Endothelial cell of umbilical vein (primary cell): ENCODE results near the gene AP4M1. TPM values are rescaled to one million over a fixed set of nuclear protein-coding genes. Genes with fewer than 3 reads are reported as not detected.

Experiments used
- BruUV-seq: library from RNA; stranded (reverse); fragments of 400-500 nt; replicated peaks from 2 replicates; lab custom pipeline; 2021; lab: Mats Ljungman, UMichigan
- CTCF ChIA-PET: fragments of 300-600, 350-600 bp; sonication (Branson Sonifier 250); formaldehyde crosslinking; loops from one replicate; lab custom pipeline; 2021; ENCODE audit warnings: antibody characterized with exemption, inconsistent platforms; lab: Charles Lee
- POLR2A ChIA-PET: fragments of 300-600, 350-600 bp; sonication (Branson Sonifier 250); formaldehyde crosslinking; loops from one replicate; lab custom pipeline; 2021; ENCODE audit warnings: antibody characterized with exemption, inconsistent platforms; lab: Charles Lee
- DNase-seq: peaks from one replicate; pipeline ENCODE4 v3.0.0-alpha.2; 2011; ENCODE audit warnings: low read depth, low spot score
- FAIRE-seq: peaks from 2 replicates; lab custom pipeline; 2011; peaks lifted over from hg19 to GRCh38; lab: Jason Lieb, UNC
- H2AFZ ChIP-seq: 2 replicates; pipeline ENCODE4 v1.6.0; 2012; ENCODE audit warnings: low read depth, low read length, control low read depth, inconsistent platforms
- H3K27ac ChIP-seq: 2 replicates; pipeline ENCODE4 v1.5.1; 2011; ENCODE audit warnings: low read depth, mild to moderate bottlenecking, control low read depth, low read length, moderate library complexity; ENCODE audit not compliant: insufficient read depth
- H3K27me3 ChIP-seq, 2 experiments: 2 replicates each; pipeline versions ENCODE4 v1.6.0 to v1.6.1; 2011; ENCODE audit warnings: low read length in 2 of 2, mixed read lengths in 1 of 2; ENCODE audit not compliant: control insufficient read depth in 2 of 2, insufficient read depth in 2 of 2
- H3K36me3 ChIP-seq, 2 experiments: 2 replicates in 1 of 2; 3 replicates in 1 of 2; pipeline ENCODE4 v1.5.1; 2011; ENCODE audit warnings: low read length in 2 of 2, mild to moderate bottlenecking in 1 of 2, moderate library complexity in 1 of 2; ENCODE audit not compliant: control insufficient read depth in 2 of 2, insufficient read depth in 2 of 2; ENCODE audit errors: extremely low read depth in 1 of 2
- H3K4me1 ChIP-seq: 3 replicates; pipeline ENCODE4 v1.5.1; 2011; ENCODE audit warnings: mild to moderate bottlenecking, low read length; ENCODE audit not compliant: control insufficient read depth, insufficient read depth; ENCODE audit errors: extremely low read depth
- H3K4me2 ChIP-seq: 2 replicates; pipeline ENCODE4 v1.6.1; 2011; ENCODE audit warnings: low read length, control low read depth, mixed read lengths; ENCODE audit not compliant: insufficient read depth
- H3K4me3 ChIP-seq, 3 experiments: fragments of 200-600 bp in 1 of 3; sonication (generic), shearing (Covaris generic) in 1 of 3; replicated peaks in 1 of 3; 2 replicates each; pipeline ENCODE4 v1.5.1; 2011 to 2016; ENCODE audit warnings: control low read depth in 3 of 3, low read length in 3 of 3, mild to moderate bottlenecking in 2 of 3, inconsistent platforms in 1 of 3, low read depth in 1 of 3, moderate library complexity in 1 of 3; ENCODE audit not compliant: insufficient read depth in 1 of 3
- H3K79me2 ChIP-seq: 2 replicates; pipeline ENCODE4 v1.6.0; 2012; ENCODE audit warnings: low read length, inconsistent platforms; ENCODE audit not compliant: control insufficient read depth, insufficient read depth
- H3K9ac ChIP-seq: replicated peaks from 2 replicates; pipeline ENCODE3; 2011; ENCODE audit warnings: low read length, control low read depth; ENCODE audit not compliant: insufficient read depth; ENCODE audit errors: extremely low read depth
- H3K9me1 ChIP-seq: replicated peaks from 3 replicates; pipeline ENCODE4 v1.6.0; 2011; ENCODE audit warnings: mild to moderate bottlenecking, low read length; ENCODE audit not compliant: control insufficient read depth, insufficient read depth; ENCODE audit errors: extremely low read depth
- H3K9me3 ChIP-seq: replicated peaks from 2 replicates; pipeline ENCODE4 v1.5.1; 2012; ENCODE audit warnings: low read length, inconsistent platforms; ENCODE audit not compliant: control insufficient read depth, insufficient read depth
- H4K20me1 ChIP-seq: replicated peaks from 2 replicates; pipeline ENCODE3; 2011; ENCODE audit warnings: mild to moderate bottlenecking, low read length; ENCODE audit not compliant: control insufficient read depth, insufficient read depth; ENCODE audit errors: extremely low read depth
- EZH2 ChIP-seq: IDR thresholded peaks from 2 replicates; pipeline ENCODE4 v1.6.1; 2012; ENCODE audit warnings: borderline replicate concordance, low read depth, mild to moderate bottlenecking, moderate library complexity, low read length, inconsistent platforms; ENCODE audit not compliant: severe bottlenecking
- FOS ChIP-seq: IDR thresholded peaks from 2 replicates; pipeline ENCODE4 v1.6.1; 2011; ENCODE audit warnings: mild to moderate bottlenecking, low read length, moderate library complexity, borderline replicate concordance; ENCODE audit not compliant: insufficient read depth
- GATA2 ChIP-seq: IDR thresholded peaks from 2 replicates; pipeline ENCODE4 v1.7.0; 2011; ENCODE audit warnings: low read depth, mild to moderate bottlenecking, moderate library complexity, mixed read lengths, low read length; ENCODE audit not compliant: insufficient read length, insufficient read depth
- JUN ChIP-seq: IDR thresholded peaks from 2 replicates; pipeline ENCODE4 v1.6.1; 2011; ENCODE audit warnings: borderline replicate concordance, low read depth; ENCODE audit not compliant: insufficient read length, insufficient read depth
- MYC ChIP-seq: IDR thresholded peaks from one replicate; pipeline ENCODE4 v1.6.1; 2011; ENCODE audit warnings: mild to moderate bottlenecking, low read depth, low read length
- POLR2A ChIP-seq: IDR thresholded peaks from 2 replicates; pipeline ENCODE4 v1.6.1; 2012; ENCODE audit warnings: low read depth, mild to moderate bottlenecking, control low read depth, low read length
- POLR2AphosphoS5 ChIP-seq: IDR thresholded peaks from 2 replicates; pipeline ENCODE4 v1.6.1; 2012; ENCODE audit warnings: low read depth, mild to moderate bottlenecking, control low read depth, low read length, moderate library complexity; ENCODE audit not compliant: insufficient read depth
- dilution Hi-C: fragments of 300-500 bp; cut with MboI; formaldehyde crosslinking; loops from one replicate; pipeline ENCODE4 v1.15.0; 2019; ENCODE audit warnings: low sequenced_read_pairs; ENCODE audit not compliant: extremely low pct_ligation_motif_present
- intact Hi-C: fragments of 100-400 bp; cut with micrococcal nuclease; formaldehyde crosslinking; loops from one replicate; pipeline ENCODE4 v1.10.0; 2022
- polyA plus RNA-seq, 4 experiments: library from polyadenylated mRNA; depleted of rRNA in 3 of 4; stranded (reverse) in 3 of 4; unstranded in 1 of 4; fragments of >200 nt; gene quantifications; 2 replicates each; pipeline versions ENCODE4 v1.2.1 to v1.2.3, GENCODE V29; 2011 to 2012; ENCODE audit warnings: missing spikeins in 1 of 4
- total RNA-seq: library from RNA; stranded (reverse); gene quantifications from 2 replicates; pipeline ENCODE4 v1.2.3, GENCODE V29; 2021
- TF ChIP-seq, protein P1 (sequence below): IDR thresholded peaks from 2 replicates; pipeline ENCODE4 v1.6.1; 2011; ENCODE audit not compliant: insufficient read depth, insufficient read length
- TF ChIP-seq, protein P2 (sequence below), 2 donors: IDR thresholded peaks; 1 replicate in 1 of 2; 2 replicates in 1 of 2; pipeline ENCODE4 v1.5.1; 2011; ENCODE audit warnings: low read length in 2 of 2, mild to moderate bottlenecking in 2 of 2, moderate library complexity in 2 of 2, control low read depth in 1 of 2, inconsistent platforms in 1 of 2, low read depth in 1 of 2; ENCODE audit not compliant: insufficient read depth in 1 of 2; ENCODE audit errors: extremely low read depth in 1 of 2

AP4M1 gene
- total and polyA plus RNA-seq, 2 donors (not counting 3 experiments of a cell fraction or from before 2014, with no cell fraction given): 20.5 to 27.4 TPM

DNA sequence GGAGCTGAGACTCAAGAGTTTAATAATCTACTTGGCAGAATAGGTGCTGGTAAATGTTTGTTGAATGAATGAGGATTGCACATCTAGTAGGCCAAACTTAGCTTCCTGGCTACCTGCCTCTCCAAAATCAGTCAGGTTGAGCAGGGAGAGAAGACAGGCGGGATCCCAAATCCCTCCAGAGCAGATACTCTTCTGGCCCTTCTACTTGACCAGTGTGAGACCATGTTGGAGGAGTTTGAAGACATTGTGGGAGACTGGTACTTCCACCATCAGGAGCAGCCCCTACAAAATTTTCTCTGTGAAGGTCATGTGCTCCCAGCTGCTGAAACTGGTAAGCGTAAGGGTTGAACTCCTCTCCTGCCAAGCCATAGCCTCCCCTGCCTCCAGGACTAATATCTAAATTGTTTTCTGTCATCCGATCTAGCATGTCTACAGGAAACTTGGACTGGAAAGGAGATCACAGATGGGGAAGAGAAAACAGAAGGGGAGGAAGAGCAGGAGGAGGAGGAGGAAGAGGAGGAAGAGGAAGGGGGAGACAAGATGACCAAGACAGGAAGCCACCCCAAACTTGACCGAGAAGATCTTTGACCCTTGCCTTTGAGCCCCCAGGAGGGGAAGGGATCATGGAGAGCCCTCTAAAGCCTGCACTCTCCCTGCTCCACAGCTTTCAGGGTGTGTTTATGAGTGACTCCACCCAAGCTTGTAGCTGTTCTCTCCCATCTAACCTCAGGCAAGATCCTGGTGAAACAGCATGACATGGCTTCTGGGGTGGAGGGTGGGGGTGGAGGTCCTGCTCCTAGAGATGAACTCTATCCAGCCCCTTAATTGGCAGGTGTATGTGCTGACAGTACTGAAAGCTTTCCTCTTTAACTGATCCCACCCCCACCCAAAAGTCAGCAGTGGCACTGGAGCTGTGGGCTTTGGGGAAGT is 23.1 kb downstream of the AP4M1 start:
- TF ChIP-seq JUN (no peak), GATA2 (no peak), POLR2A (no peak), POLR2AphosphoS5 (no peak), FOS (no peak), MYC (no peak), EZH2 (no peak)
- TF ChIP-seq, protein P1, sequence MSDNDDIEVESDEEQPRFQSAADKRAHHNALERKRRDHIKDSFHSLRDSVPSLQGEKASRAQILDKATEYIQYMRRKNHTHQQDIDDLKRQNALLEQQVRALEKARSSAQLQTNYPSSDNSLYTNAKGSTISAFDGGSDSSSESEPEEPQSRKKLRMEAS: no peak
- TF ChIP-seq, protein P2, sequence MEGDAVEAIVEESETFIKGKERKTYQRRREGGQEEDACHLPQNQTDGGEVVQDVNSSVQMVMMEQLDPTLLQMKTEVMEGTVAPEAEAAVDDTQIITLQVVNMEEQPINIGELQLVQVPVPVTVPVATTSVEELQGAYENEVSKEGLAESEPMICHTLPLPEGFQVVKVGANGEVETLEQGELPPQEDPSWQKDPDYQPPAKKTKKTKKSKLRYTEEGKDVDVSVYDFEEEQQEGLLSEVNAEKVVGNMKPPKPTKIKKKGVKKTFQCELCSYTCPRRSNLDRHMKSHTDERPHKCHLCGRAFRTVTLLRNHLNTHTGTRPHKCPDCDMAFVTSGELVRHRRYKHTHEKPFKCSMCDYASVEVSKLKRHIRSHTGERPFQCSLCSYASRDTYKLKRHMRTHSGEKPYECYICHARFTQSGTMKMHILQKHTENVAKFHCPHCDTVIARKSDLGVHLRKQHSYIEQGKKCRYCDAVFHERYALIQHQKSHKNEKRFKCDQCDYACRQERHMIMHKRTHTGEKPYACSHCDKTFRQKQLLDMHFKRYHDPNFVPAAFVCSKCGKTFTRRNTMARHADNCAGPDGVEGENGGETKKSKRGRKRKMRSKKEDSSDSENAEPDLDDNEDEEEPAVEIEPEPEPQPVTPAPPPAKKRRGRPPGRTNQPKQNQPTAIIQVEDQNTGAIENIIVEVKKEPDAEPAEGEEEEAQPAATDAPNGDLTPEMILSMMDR (IDR thresholded peaks at IDR 0.05; ENCODE audit: extremely low read depth in 1 of 2, insufficient read depth in 1 of 2, low read depth in 1 of 2, low read length in 2 of 2): no peak
- no peak overlapping the region for H3K27ac ChIP-seq
- no peaks in the 10 kb centered on the region for H3K27me3 ChIP-seq
- H2AFZ ChIP-seq: no peak overlapping the region
- H4K20me1 ChIP-seq: no peaks in the 10 kb centered on the region
- no peak for FAIRE-seq
- ChIA-PET POLR2A (no interaction called here), CTCF (interaction anchor here (1.1 kb wide), 1 partner anchor 131 kb away, joined by 3 read pairs; no protein-coding TSS in a partner anchor)
- H3K79me2 ChIP-seq: peaks cover 2% of the 10 kb centered on the region
- H3K4me3 ChIP-seq: no peak overlapping the region
- BruUV-seq: no TSS peak
- no peak for DNase-seq
- dilution Hi-C loops: no loop called here
- no peaks in the 10 kb centered on the region for H3K9me3 ChIP-seq
- intact Hi-C loops: loop anchor here (5.0 kb wide), 1 partner anchor 132 kb away; no protein-coding TSS in a partner anchor
- H3K4me2 ChIP-seq: no peak overlapping the region
- peaks cover 18% of the 10 kb centered on the region for H3K4me1 ChIP-seq
- no peaks in the 10 kb centered on the region for H3K9me1 ChIP-seq
- no peak overlapping the region for H3K9ac ChIP-seq
- H3K36me3 ChIP-seq: peaks cover 0 to 2% of the 10 kb centered on the region in 2 experiments
